Kidney epithelial cell (primary cell): ENCODE data around the gene POLR2J2. TPM values are rescaled to one million over a fixed set of nuclear protein-coding genes. Genes with fewer than 3 reads are reported as not detected.
"Not testable (repeated sequence)": the region's sequence is repeated elsewhere in the genome, so short reads cannot be mapped to it uniquely, and the experiment has no call there.

Experiments used
- DNase-seq: peaks from one replicate; pipeline ENCODE4 v3.0.0-alpha.2; 2010; ENCODE audit warnings: low read depth
- H3K27me3 ChIP-seq: 2 replicates; pipeline ENCODE4 v1.6.0; 2011; ENCODE audit warnings: low read length; ENCODE audit not compliant: control insufficient read depth, insufficient read depth
- H3K36me3 ChIP-seq: 2 replicates; pipeline ENCODE4 v1.5.1; 2011; ENCODE audit warnings: low read length; ENCODE audit not compliant: control insufficient read depth, insufficient read depth
- H3K4me3 ChIP-seq: 2 replicates; pipeline ENCODE4 v1.5.1; 2011; ENCODE audit warnings: low read depth, mild to moderate bottlenecking, control low read depth, low read length
- total RNA-seq: library from RNA; depleted of rRNA; stranded (reverse); fragments of >200 nt; gene quantifications from 2 replicates; pipeline ENCODE4 v1.2.3, GENCODE V29; 2015

The POLR2J2 gene
- total RNA-seq, 1 donor from 2014 or later = 1.2 TPM

GRCh38 chr7:102638848-102639247 lies 32.6 kb downstream of the POLR2J2 start:
- not testable (repeated sequence) for H3K27me3 ChIP-seq, DNase-seq, H3K36me3 ChIP-seq, H3K4me3 ChIP-seq

GRCh38 chr7:102636956-102637355 lies 34.5 kb downstream of the POLR2J2 start:
- H3K36me3 ChIP-seq, H3K4me3 ChIP-seq, H3K27me3 ChIP-seq, DNase-seq: not testable (repeated sequence)

- DNase-seq, H3K4me3 ChIP-seq, H3K27me3 ChIP-seq, H3K36me3 ChIP-seq: not testable (repeated sequence)
Observed at GRCh38 chr7:102635354-102635753, 36.1 kb downstream of the POLR2J2 start.

- H3K4me3 ChIP-seq, DNase-seq, H3K27me3 ChIP-seq, H3K36me3 ChIP-seq: not testable (repeated sequence)
Observed at GRCh38 chr7:102634299-102634698, 37.2 kb downstream of the POLR2J2 start.

- H3K4me3 ChIP-seq, DNase-seq, H3K36me3 ChIP-seq, H3K27me3 ChIP-seq: not testable (repeated sequence)
Observed at GRCh38 chr7:102630622-102631021, 40.8 kb downstream of the POLR2J2 start.

GRCh38 chr7:102627271-102627904 lies 44.1 kb downstream of the POLR2J2 start:
- not testable (repeated sequence) for H3K36me3 ChIP-seq, H3K4me3 ChIP-seq, DNase-seq, H3K27me3 ChIP-seq

- not testable (repeated sequence) for H3K4me3 ChIP-seq, H3K36me3 ChIP-seq, H3K27me3 ChIP-seq, DNase-seq
Observed at GRCh38 chr7:102618122-102618521, 53.3 kb downstream of the POLR2J2 start.

GRCh38 chr7:102616507-102617125 lies 54.8 kb downstream of the POLR2J2 start, which contains the start of gene RASA4:
Gene RASA4 (minus strand): TSS chr7:102616756. CDS start chr7:102616689, 67 bp downstream.
- H3K4me3 ChIP-seq = peak within 1 kb of the TSS; percentile 34

More at GRCh38 chr7:102616507-102617125, 54.8 kb downstream of the POLR2J2 start, which contains the start of gene RASA4:
- H3K27me3 ChIP-seq, H3K36me3 ChIP-seq, DNase-seq: not testable (repeated sequence)

Other genes starting within 250 kb of the POLR2J2 start
- gene ORAI2, start 238.1 kb downstream of the POLR2J2 start, total RNA-seq = 47.2 and 56.2 TPM in 2 replicates
- gene ALKBH4, start 206.8 kb downstream of the POLR2J2 start, total RNA-seq = 12.5 and 50.8 TPM in 2 replicates
- gene LRWD1, start 206.7 kb downstream of the POLR2J2 start, total RNA-seq = 22.9 and 38.0 TPM in 2 replicates
- 36.2 and 47.6 TPM in 2 replicates for gene POLR2J, start 192.7 kb downstream of the POLR2J2 start, total RNA-seq
- 7.6 and 7.7 TPM in 2 replicates for gene RASA4B, start 153.9 kb downstream of the POLR2J2 start, total RNA-seq
- 2.1 and 4.3 TPM in 2 replicates for gene UPK3BL2, start 128.0 kb downstream of the POLR2J2 start, total RNA-seq
- not detected in 2 replicates for gene SPDYE2, start 120.4 kb downstream of the POLR2J2 start, total RNA-seq
- gene POLR2J3, start 99.1 kb downstream of the POLR2J2 start, total RNA-seq = 10.4 and 14.4 TPM in 2 replicates
- gene RASA4, start 54.9 kb downstream of the POLR2J2 start, total RNA-seq = 11.2 and 14.2 TPM in 2 replicates
- gene UPK3BL1, start 28.9 kb downstream of the POLR2J2 start, total RNA-seq = 17.9 and 19.6 TPM in 2 replicates
- gene SPDYE2B, start 21.3 kb downstream of the POLR2J2 start, total RNA-seq = not detected in 2 replicates
- 6.2 and 9.6 TPM in 2 replicates for gene FAM185A, start 77.3 kb upstream of the POLR2J2 start, total RNA-seq
- 6.2 and 6.8 TPM in 2 replicates for gene LRRC17, start 241.3 kb upstream of the POLR2J2 start, total RNA-seq